Measurements from ENCODE around the gene PAMR1. TPM values are rescaled to one million over a fixed set of nuclear protein-coding genes. Genes with fewer than 3 reads are reported as not detected.

Gene PAMR1
- total RNA-seq: 12.9 TPM
- long read RNA-seq, transcript PAMR1-207 (11 exons, 3,142 nt): major isoform, 11 of 22 reads
- long read RNA-seq, transcript PAMR1-209 (12 exons, 2,785 nt): minor isoform, 6 of 22 reads
- long read RNA-seq, partial matches to known transcripts: 3 of 22 reads
- long read RNA-seq, other reads (novel, unspliced or antisense): 2 of 22 reads

DNA sequence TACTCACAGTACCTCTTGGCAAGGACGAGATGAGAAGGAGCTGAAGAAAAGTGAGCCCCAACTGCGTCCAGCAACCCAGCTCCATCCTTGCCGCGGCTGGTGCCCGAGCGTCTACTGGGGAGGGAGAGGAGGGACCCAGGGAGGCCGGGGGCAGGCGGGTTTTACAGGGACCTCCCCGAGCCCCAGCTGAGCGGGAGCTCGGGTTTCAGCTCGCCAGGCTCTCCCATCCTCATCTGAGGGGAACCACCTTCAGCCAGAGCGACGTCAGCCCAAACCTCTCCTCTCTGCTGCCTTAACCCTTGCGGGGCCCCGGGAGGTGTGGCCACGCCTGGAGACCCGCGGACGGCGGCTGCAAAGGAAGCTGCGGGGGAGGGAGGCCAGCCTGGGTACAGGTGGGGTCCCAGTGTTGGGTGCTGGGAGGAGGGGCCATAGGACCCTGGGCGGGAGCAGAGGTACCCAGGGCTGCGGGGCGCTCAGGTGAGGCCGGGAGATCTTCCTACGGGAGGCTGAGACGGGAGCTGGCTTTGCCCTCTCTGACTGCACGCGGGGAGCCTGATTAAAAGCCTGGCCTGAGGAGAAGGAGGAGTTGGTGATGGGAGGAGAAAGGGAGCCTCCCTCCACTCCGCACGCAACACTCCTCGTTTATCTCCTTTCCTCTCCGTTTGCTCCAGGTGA, at the start of gene PAMR1:
Gene PAMR1 (minus strand): TSS at position 116 of the 675 bp plus-strand sequence. CDS start 31 bp downstream, at position 85.
- H3K4me3 ChIP-seq: peak within 1 kb of the TSS; percentile 63
- H3K4me1 ChIP-seq: peaks cover 12% of the 10 kb centered on the region
- DNase-seq: peak; percentile 54
- intact Hi-C loops (cut with micrococcal nuclease): no loop called here
- H3K27ac ChIP-seq (replicated peaks): peak within 1 kb of the TSS; percentile 70
- no peak for TF ChIP-seq CTCF (IDR thresholded peaks at IDR 0.05; ENCODE audit: borderline replicate concordance)
- peaks cover 98% of the 10 kb centered on the region for H3K27me3 ChIP-seq (ENCODE audit: low read depth)
- H3K9me3 ChIP-seq (replicated peaks): no peaks in the 10 kb centered on the region
- H3K36me3 ChIP-seq: no peaks in the 10 kb centered on the region

- Histone ChIP-seq H3K4me3 (no peak overlapping the region), H3K36me3 (no peaks in the 10 kb centered on the region), H3K4me1 (no peaks in the 10 kb centered on the region), H3K27me3 (ENCODE audit: low read depth) (peaks cover 38% of the 10 kb centered on the region), H3K9me3 (replicated peaks) (peaks cover 18% of the 10 kb centered on the region), H3K27ac (replicated peaks) (no peak overlapping the region)
- intact Hi-C loops (cut with micrococcal nuclease): no loop called here
- no peak for TF ChIP-seq CTCF (IDR thresholded peaks at IDR 0.05; ENCODE audit: borderline replicate concordance)
- DNase-seq: no peak
These were observed 46.3 kb upstream of the PAMR1 start for GRCh38 chr11:35571696-35572095.

GRCh38 chr11:35567737-35568465, 42.5 kb upstream of the PAMR1 start:
- Histone ChIP-seq H3K27me3 (ENCODE audit: low read depth) (peaks cover 35% of the 10 kb centered on the region), H3K4me3 (no peak overlapping the region), H3K4me1 (peaks cover 10% of the 10 kb centered on the region), H3K27ac (replicated peaks) (no peak overlapping the region), H3K36me3 (no peaks in the 10 kb centered on the region), H3K9me3 (replicated peaks) (peaks cover 18% of the 10 kb centered on the region)
- no peak for TF ChIP-seq CTCF (IDR thresholded peaks at IDR 0.05; ENCODE audit: borderline replicate concordance)
- no peak for DNase-seq
- intact Hi-C loops (cut with micrococcal nuclease): no loop called here

DNA sequence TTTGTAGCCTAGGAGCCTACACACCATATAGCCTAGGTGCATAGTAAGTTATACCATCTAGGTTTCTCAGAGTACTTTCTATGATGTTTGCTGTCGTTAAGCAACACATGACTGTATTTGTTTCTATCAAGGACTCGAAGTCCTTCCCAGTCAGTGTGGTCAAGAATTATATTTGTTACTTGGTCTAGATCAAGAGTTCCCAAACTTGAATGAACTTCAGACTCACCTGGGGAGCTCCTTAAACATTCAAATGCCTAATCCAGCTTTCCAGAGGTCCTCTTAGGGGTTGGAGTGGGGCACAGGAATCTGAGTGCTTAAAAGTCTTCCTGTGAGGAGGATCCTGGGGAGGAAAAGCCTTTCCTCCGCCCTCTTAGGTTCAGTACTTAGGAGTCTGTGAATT, 41.5 kb upstream of the PAMR1 start:
- Histone ChIP-seq H3K4me1 (peaks cover 10% of the 10 kb centered on the region), H3K4me3 (no peak overlapping the region), H3K27ac (replicated peaks) (no peak overlapping the region), H3K36me3 (no peaks in the 10 kb centered on the region), H3K9me3 (replicated peaks) (peaks cover 18% of the 10 kb centered on the region), H3K27me3 (ENCODE audit: low read depth) (peaks cover 43% of the 10 kb centered on the region)
- DNase-seq: no peak
- no peak for TF ChIP-seq CTCF (IDR thresholded peaks at IDR 0.05; ENCODE audit: borderline replicate concordance)
- intact Hi-C loops (cut with micrococcal nuclease): no loop called here

DNA sequence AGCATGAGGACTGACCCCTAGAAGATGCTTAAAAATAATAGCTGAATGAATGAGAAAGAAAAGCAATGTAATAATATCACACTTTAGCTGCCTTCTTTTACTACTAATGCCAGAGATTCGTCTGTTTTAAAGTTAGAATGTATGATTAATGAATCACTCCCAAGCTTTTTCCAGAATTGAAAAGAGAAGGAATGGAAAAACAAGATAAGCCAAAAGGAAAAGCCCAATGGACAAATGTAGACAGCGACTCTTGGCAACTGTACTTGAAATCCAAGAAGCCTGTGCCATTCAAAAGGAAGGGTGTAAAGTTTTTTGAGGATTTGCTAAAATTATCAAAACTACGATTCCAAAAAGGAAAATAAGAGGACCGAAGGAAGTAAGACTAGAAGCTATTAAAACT, 40.8 kb upstream of the PAMR1 start:
- no peak for TF ChIP-seq CTCF (IDR thresholded peaks at IDR 0.05; ENCODE audit: borderline replicate concordance)
- peaks cover 49% of the 10 kb centered on the region for H3K27me3 ChIP-seq (ENCODE audit: low read depth)
- DNase-seq: no peak
- intact Hi-C loops (cut with micrococcal nuclease): no loop called here
- peaks cover 18% of the 10 kb centered on the region for H3K9me3 ChIP-seq (replicated peaks)
- peaks cover 10% of the 10 kb centered on the region for H3K4me1 ChIP-seq
- H3K27ac ChIP-seq (replicated peaks): no peak overlapping the region
- no peak overlapping the region for H3K4me3 ChIP-seq
- H3K36me3 ChIP-seq: no peaks in the 10 kb centered on the region

All from left ventricle myocardium inferior (tissue), 1 donor.